DOHH2 (cell line): ENCODE data around the gene RINL.

Experiments used
- EZH2phosphoT487 ChIP-seq: fragments of 200-600 bp; sonication (generic); IDR thresholded peaks from 2 replicates; pipeline ENCODE4 v1.6.1; 2017; ENCODE audit warnings: borderline replicate concordance, mild to moderate bottlenecking, antibody characterized with exemption, low read length, moderate library complexity, mixed read lengths
- TF ChIP-seq, protein P1 (sequence below): fragments of 200-600 bp; sonication (generic); IDR thresholded peaks from one replicate; pipeline ENCODE4 v1.5.1; 2014; ENCODE audit warnings: antibody characterized with exemption, mild to moderate bottlenecking, low read depth, low read length; ENCODE audit not compliant: poor library complexity, severe bottlenecking

DNA sequence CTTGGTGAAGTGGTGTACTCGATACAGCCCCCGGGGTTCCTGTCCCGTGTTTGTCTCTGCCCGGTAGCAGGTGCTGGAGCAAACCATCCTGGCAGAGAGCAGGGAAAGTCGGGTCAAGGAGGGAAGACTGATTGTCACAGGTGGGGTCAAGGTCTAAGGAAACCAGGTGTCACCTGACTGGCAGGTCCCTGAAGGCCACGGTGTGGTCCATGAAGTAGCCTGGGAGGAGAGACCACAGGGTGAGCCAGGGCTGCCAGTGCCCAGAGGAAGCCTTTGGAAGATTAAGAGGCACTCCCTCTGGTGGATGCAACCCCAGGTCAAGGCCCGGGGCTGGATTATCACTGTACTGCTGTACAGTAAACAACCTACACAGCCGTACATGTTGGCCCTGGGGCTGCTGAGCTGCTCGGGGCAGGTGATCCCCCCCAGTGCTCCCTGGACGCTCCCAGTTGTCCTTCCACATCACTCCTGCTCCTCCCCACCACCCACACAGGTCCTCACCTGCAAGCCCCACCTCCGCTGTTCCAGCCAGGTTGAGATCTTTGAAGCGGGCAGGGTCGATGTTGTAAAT lies 39.9 kb upstream of the RINL start:
- TF ChIP-seq, protein P1, sequence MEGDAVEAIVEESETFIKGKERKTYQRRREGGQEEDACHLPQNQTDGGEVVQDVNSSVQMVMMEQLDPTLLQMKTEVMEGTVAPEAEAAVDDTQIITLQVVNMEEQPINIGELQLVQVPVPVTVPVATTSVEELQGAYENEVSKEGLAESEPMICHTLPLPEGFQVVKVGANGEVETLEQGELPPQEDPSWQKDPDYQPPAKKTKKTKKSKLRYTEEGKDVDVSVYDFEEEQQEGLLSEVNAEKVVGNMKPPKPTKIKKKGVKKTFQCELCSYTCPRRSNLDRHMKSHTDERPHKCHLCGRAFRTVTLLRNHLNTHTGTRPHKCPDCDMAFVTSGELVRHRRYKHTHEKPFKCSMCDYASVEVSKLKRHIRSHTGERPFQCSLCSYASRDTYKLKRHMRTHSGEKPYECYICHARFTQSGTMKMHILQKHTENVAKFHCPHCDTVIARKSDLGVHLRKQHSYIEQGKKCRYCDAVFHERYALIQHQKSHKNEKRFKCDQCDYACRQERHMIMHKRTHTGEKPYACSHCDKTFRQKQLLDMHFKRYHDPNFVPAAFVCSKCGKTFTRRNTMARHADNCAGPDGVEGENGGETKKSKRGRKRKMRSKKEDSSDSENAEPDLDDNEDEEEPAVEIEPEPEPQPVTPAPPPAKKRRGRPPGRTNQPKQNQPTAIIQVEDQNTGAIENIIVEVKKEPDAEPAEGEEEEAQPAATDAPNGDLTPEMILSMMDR = no peak
- TF ChIP-seq EZH2phosphoT487 = no peak
